Endothelial cell of umbilical vein (primary cell): ENCODE data around the gene BTAF1. TPM values are rescaled to one million over a fixed set of nuclear protein-coding genes. Genes with fewer than 3 reads are reported as not detected.

Experiments used
- BruUV-seq: library from RNA; stranded (reverse); fragments of 400-500 nt; replicated peaks from 2 replicates; lab custom pipeline; 2021; lab: Mats Ljungman, UMichigan
- CTCF ChIA-PET: fragments of 300-600, 350-600 bp; sonication (Branson Sonifier 250); formaldehyde crosslinking; loops from one replicate; lab custom pipeline; 2021; ENCODE audit warnings: antibody characterized with exemption, inconsistent platforms; lab: Charles Lee
- POLR2A ChIA-PET: fragments of 300-600, 350-600 bp; sonication (Branson Sonifier 250); formaldehyde crosslinking; loops from one replicate; lab custom pipeline; 2021; ENCODE audit warnings: antibody characterized with exemption, inconsistent platforms; lab: Charles Lee
- DNase-seq: peaks from one replicate; pipeline ENCODE4 v3.0.0-alpha.2; 2011; ENCODE audit warnings: low read depth, low spot score
- FAIRE-seq: peaks from 2 replicates; lab custom pipeline; 2011; peaks lifted over from hg19 to GRCh38; lab: Jason Lieb, UNC
- H2AFZ ChIP-seq: 2 replicates; pipeline ENCODE4 v1.6.0; 2012; ENCODE audit warnings: low read depth, low read length, control low read depth, inconsistent platforms
- H3K27ac ChIP-seq: 2 replicates; pipeline ENCODE4 v1.5.1; 2011; ENCODE audit warnings: low read depth, mild to moderate bottlenecking, control low read depth, low read length, moderate library complexity; ENCODE audit not compliant: insufficient read depth
- H3K27me3 ChIP-seq, 2 experiments: 2 replicates each; pipeline versions ENCODE4 v1.6.0 to v1.6.1; 2011; ENCODE audit warnings: low read length in 2 of 2, mixed read lengths in 1 of 2; ENCODE audit not compliant: control insufficient read depth in 2 of 2, insufficient read depth in 2 of 2
- H3K36me3 ChIP-seq, 2 experiments: 2 replicates in 1 of 2; 3 replicates in 1 of 2; pipeline ENCODE4 v1.5.1; 2011; ENCODE audit warnings: low read length in 2 of 2, mild to moderate bottlenecking in 1 of 2, moderate library complexity in 1 of 2; ENCODE audit not compliant: control insufficient read depth in 2 of 2, insufficient read depth in 2 of 2; ENCODE audit errors: extremely low read depth in 1 of 2
- H3K4me1 ChIP-seq: 3 replicates; pipeline ENCODE4 v1.5.1; 2011; ENCODE audit warnings: mild to moderate bottlenecking, low read length; ENCODE audit not compliant: control insufficient read depth, insufficient read depth; ENCODE audit errors: extremely low read depth
- H3K4me2 ChIP-seq: 2 replicates; pipeline ENCODE4 v1.6.1; 2011; ENCODE audit warnings: low read length, control low read depth, mixed read lengths; ENCODE audit not compliant: insufficient read depth
- H3K4me3 ChIP-seq, 3 experiments: fragments of 200-600 bp in 1 of 3; sonication (generic), shearing (Covaris generic) in 1 of 3; replicated peaks in 1 of 3; 2 replicates each; pipeline ENCODE4 v1.5.1; 2011 to 2016; ENCODE audit warnings: control low read depth in 3 of 3, low read length in 3 of 3, mild to moderate bottlenecking in 2 of 3, inconsistent platforms in 1 of 3, low read depth in 1 of 3, moderate library complexity in 1 of 3; ENCODE audit not compliant: insufficient read depth in 1 of 3
- H3K79me2 ChIP-seq: 2 replicates; pipeline ENCODE4 v1.6.0; 2012; ENCODE audit warnings: low read length, inconsistent platforms; ENCODE audit not compliant: control insufficient read depth, insufficient read depth
- H3K9ac ChIP-seq: replicated peaks from 2 replicates; pipeline ENCODE3; 2011; ENCODE audit warnings: low read length, control low read depth; ENCODE audit not compliant: insufficient read depth; ENCODE audit errors: extremely low read depth
- H3K9me1 ChIP-seq: replicated peaks from 3 replicates; pipeline ENCODE4 v1.6.0; 2011; ENCODE audit warnings: mild to moderate bottlenecking, low read length; ENCODE audit not compliant: control insufficient read depth, insufficient read depth; ENCODE audit errors: extremely low read depth
- H3K9me3 ChIP-seq: replicated peaks from 2 replicates; pipeline ENCODE4 v1.5.1; 2012; ENCODE audit warnings: low read length, inconsistent platforms; ENCODE audit not compliant: control insufficient read depth, insufficient read depth
- H4K20me1 ChIP-seq: replicated peaks from 2 replicates; pipeline ENCODE3; 2011; ENCODE audit warnings: mild to moderate bottlenecking, low read length; ENCODE audit not compliant: control insufficient read depth, insufficient read depth; ENCODE audit errors: extremely low read depth
- CTCF ChIP-seq, 2 donors: IDR thresholded peaks; 1 replicate in 1 of 2; 2 replicates in 1 of 2; pipeline ENCODE4 v1.5.1; 2011; ENCODE audit warnings: low read length in 2 of 2, mild to moderate bottlenecking in 2 of 2, moderate library complexity in 2 of 2, control low read depth in 1 of 2, inconsistent platforms in 1 of 2, low read depth in 1 of 2; ENCODE audit not compliant: insufficient read depth in 1 of 2; ENCODE audit errors: extremely low read depth in 1 of 2
- EZH2 ChIP-seq: IDR thresholded peaks from 2 replicates; pipeline ENCODE4 v1.6.1; 2012; ENCODE audit warnings: borderline replicate concordance, low read depth, mild to moderate bottlenecking, moderate library complexity, low read length, inconsistent platforms; ENCODE audit not compliant: severe bottlenecking
- FOS ChIP-seq: IDR thresholded peaks from 2 replicates; pipeline ENCODE4 v1.6.1; 2011; ENCODE audit warnings: mild to moderate bottlenecking, low read length, moderate library complexity, borderline replicate concordance; ENCODE audit not compliant: insufficient read depth
- GATA2 ChIP-seq: IDR thresholded peaks from 2 replicates; pipeline ENCODE4 v1.7.0; 2011; ENCODE audit warnings: low read depth, mild to moderate bottlenecking, moderate library complexity, mixed read lengths, low read length; ENCODE audit not compliant: insufficient read length, insufficient read depth
- JUN ChIP-seq: IDR thresholded peaks from 2 replicates; pipeline ENCODE4 v1.6.1; 2011; ENCODE audit warnings: borderline replicate concordance, low read depth; ENCODE audit not compliant: insufficient read length, insufficient read depth
- MAX ChIP-seq: IDR thresholded peaks from 2 replicates; pipeline ENCODE4 v1.6.1; 2011; ENCODE audit not compliant: insufficient read depth, insufficient read length
- MYC ChIP-seq: IDR thresholded peaks from one replicate; pipeline ENCODE4 v1.6.1; 2011; ENCODE audit warnings: mild to moderate bottlenecking, low read depth, low read length
- POLR2A ChIP-seq: IDR thresholded peaks from 2 replicates; pipeline ENCODE4 v1.6.1; 2012; ENCODE audit warnings: low read depth, mild to moderate bottlenecking, control low read depth, low read length
- POLR2AphosphoS5 ChIP-seq: IDR thresholded peaks from 2 replicates; pipeline ENCODE4 v1.6.1; 2012; ENCODE audit warnings: low read depth, mild to moderate bottlenecking, control low read depth, low read length, moderate library complexity; ENCODE audit not compliant: insufficient read depth
- dilution Hi-C: fragments of 300-500 bp; cut with MboI; formaldehyde crosslinking; loops from one replicate; pipeline ENCODE4 v1.15.0; 2019; ENCODE audit warnings: low sequenced_read_pairs; ENCODE audit not compliant: extremely low pct_ligation_motif_present
- intact Hi-C: fragments of 100-400 bp; cut with micrococcal nuclease; formaldehyde crosslinking; loops from one replicate; pipeline ENCODE4 v1.10.0; 2022
- polyA plus RNA-seq, 4 experiments: library from polyadenylated mRNA; depleted of rRNA in 3 of 4; stranded (reverse) in 3 of 4; unstranded in 1 of 4; fragments of >200 nt; gene quantifications; 2 replicates each; pipeline versions ENCODE4 v1.2.1 to v1.2.3, GENCODE V29; 2011 to 2012; ENCODE audit warnings: missing spikeins in 1 of 4
- total RNA-seq: library from RNA; stranded (reverse); gene quantifications from 2 replicates; pipeline ENCODE4 v1.2.3, GENCODE V29; 2021

BTAF1 gene
- total and polyA plus RNA-seq, 2 donors (not counting 3 experiments of a cell fraction or from before 2014, with no cell fraction given): 9.9 to 23.1 TPM

GRCh38 chr10:92062273-92062672, 138.7 kb downstream of the BTAF1 start:
- DNase-seq: no peak
- no peak overlapping the region for H2AFZ ChIP-seq
- no peaks in the 10 kb centered on the region for H4K20me1 ChIP-seq
- no peaks in the 10 kb centered on the region for H3K27me3 ChIP-seq
- no peak overlapping the region for H3K27ac ChIP-seq
- no peaks in the 10 kb centered on the region for H3K79me2 ChIP-seq
- TF ChIP-seq EZH2: no peak
- no peak for TF ChIP-seq FOS
- no peak for TF ChIP-seq CTCF (IDR thresholded peaks at IDR 0.05; ENCODE audit: extremely low read depth in 1 of 2, insufficient read depth in 1 of 2, low read depth in 1 of 2, low read length in 2 of 2)
- TF ChIP-seq POLR2A: no peak
- TF ChIP-seq MAX: no peak
- TF ChIP-seq GATA2: no peak
- TF ChIP-seq POLR2AphosphoS5: no peak
- TF ChIP-seq MYC: no peak
- no peak for TF ChIP-seq JUN
- FAIRE-seq: no peak
- no peak overlapping the region for H3K4me2 ChIP-seq
- intact Hi-C loops: no loop called here
- H3K4me3 ChIP-seq: no peak overlapping the region
- no peaks in the 10 kb centered on the region for H3K9me1 ChIP-seq
- no peak overlapping the region for H3K9ac ChIP-seq
- dilution Hi-C loops: no loop called here
- no TSS peak for BruUV-seq
- no peaks in the 10 kb centered on the region for H3K4me1 ChIP-seq
- H3K36me3 ChIP-seq: no peaks in the 10 kb centered on the region
- POLR2A ChIA-PET: no interaction called here
- H3K9me3 ChIP-seq: no peaks in the 10 kb centered on the region
- CTCF ChIA-PET: no interaction called here
